HG02763 (cell line): ENCODE results near the gene XYLT1.
"Not testable (repeated sequence)": the region's sequence is repeated elsewhere in the genome, so short reads cannot be mapped to it uniquely, and the experiment has no call there.

Experiments
- ATAC-seq: cut with Tn5 transposase; IDR thresholded peaks from one replicate; pipeline ENCODE4 v1.9.1; 2021; ENCODE audit warnings: mild to moderate bottlenecking, moderate library complexity; ENCODE audit not compliant: unreplicated experiment

The XYLT1 gene

GRCh38 chr16:17316005-17316404 lies 154.8 kb downstream of the XYLT1 start:
- no peak for ATAC-seq

DNA sequence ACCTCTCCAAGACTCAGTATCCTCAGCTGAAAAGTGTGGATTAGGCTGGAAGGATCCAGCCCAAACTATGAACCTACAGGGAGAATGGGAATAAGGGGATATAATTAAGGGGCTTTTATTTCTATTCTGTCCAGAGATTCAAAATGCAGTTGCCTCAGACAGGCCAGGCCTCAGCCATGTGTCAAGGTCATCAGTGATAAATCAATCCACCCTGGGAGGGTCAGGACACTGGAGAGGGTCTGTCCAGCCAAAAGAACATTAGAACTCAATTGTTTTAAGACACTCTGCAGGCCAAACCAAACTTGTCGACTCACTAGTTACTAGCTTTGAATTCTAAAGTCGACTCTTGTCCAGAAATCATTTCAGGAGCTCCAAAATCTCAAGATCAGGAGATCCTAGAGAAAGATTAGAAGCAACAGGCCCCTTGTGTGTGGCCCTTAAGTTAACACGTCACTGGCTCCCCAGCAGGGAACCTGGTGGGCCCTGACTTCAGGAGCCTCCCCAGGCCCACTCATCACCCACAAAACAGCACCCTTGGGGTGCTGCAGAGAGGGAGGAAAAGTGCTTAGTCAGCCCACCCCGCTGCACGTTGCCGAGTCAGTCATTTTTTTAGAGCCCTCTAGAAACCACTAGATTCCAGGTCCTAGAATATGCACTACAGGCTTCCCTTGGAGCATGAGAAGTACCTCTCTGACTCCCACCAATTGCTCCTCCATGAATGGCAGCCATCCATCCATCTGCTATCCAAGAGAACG lies 156.8 kb downstream of the XYLT1 start:
- ATAC-seq = no peak

- no peak for ATAC-seq
Measured at GRCh38 chr16:17313085-17313611, 157.6 kb downstream of the XYLT1 start.

DNA sequence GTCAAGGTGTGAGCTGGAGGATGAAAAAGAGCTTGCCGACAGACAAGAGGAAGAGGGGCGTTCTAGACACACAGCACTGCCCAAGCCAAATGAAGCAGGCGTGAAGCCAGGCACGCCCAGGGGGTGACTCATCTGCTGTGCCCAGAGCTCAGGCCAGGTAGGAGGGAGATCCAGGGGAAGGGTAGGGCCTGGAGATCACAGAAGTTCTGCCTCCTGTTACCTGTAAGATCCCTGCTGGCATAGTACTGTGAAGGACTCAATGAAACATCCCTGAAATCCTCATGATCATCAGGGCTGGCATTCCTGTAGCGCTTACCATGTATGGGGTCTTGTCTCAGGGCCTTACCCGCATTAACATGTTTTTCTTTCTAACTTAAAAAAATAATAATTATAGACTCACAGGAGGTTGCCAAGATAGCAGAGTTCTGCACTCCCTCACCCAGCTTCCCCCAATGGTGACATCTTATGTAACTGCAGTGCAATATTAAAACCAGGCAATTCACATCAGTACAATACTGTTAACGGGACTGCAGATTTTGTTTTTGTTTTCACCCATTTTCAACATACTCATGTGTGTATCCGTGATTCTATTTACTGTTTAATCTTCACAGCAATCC lies 158.6 kb downstream of the XYLT1 start:
- no peak for ATAC-seq

- no peak for ATAC-seq
Measured at GRCh38 chr16:17311333-17312093, 159.2 kb downstream of the XYLT1 start.

DNA sequence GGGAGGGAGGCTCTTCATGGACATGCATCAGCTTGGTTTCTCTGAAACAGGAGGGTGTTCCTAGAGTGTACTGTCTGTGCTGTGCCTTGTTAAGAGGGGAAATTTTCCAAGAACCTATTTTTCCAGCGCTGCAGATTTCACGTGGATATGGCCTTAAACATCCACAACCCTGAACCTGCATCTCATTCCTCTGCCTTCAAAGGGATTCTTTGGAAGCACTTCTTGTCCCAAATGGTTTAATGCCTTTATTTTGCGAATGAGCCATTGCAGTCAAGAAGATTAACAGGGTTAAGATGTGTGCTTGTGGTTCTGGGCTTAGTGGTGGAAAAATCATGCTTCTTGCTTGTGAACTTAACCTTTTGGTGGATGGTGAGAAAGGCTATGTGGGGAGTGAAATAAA lies 161.2 kb downstream of the XYLT1 start:
- ATAC-seq = no peak

DNA sequence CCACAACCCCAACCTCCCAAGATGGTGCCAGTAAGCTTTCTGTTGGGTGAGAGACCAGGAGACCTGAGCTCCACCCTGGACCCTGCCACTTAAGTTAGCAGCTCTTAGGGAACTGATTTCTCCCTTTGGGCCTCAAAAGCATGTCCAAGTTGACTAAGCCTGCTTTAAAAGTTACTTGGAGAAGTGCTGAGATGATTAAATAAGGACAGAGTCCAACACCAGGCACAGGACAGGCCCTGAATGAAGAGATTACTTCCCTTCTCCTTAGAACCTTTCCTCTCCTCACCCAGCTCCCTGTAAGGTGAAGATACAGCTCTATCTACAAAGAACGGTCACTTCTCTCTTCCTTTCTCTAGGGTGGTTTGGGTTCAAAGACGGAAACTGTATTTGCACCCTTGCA lies 162.6 kb downstream of the XYLT1 start:
- ATAC-seq = no peak

- no peak for ATAC-seq
Measured at GRCh38 chr16:17307504-17307903, 163.3 kb downstream of the XYLT1 start.

DNA sequence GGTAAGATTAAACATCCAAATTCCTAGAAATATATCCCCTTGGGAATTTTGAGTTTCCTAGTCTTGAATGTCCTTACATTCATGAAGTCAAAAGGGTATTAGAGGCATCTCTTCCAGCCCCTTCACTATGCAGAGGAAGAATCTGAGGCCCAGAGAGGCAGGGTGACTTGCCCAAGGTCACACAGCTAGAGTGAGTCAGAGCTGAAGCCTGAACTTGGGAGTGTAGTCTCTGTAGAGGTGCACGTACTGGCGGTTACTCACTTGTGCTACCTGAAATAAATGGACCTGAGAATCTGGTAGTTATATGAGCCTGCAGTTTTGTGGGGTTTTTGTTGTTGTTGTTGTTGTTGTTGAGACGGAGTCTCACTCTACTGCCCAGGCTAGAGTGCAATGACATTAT lies 164.0 kb downstream of the XYLT1 start:
- no peak for ATAC-seq

DNA sequence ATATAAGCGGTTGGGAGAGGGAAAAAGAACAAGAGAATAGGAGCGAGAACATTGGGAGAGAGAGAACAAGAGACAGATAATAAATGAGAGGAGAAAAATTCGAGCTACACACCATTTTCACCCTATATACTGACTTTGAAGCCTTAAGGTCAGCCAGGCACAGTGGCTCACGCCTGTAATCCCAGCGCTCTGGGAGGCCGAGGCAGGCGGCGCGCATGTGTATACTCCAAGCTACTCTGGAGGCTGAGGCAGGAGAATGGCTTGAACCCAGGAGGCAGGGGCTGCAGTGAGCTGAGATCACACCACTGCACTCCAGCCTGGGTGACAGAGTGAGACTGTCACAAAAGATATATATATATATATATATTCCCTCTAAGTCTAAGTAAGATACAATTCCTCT lies 164.5 kb downstream of the XYLT1 start:
- ATAC-seq = not testable (repeated sequence)

DNA sequence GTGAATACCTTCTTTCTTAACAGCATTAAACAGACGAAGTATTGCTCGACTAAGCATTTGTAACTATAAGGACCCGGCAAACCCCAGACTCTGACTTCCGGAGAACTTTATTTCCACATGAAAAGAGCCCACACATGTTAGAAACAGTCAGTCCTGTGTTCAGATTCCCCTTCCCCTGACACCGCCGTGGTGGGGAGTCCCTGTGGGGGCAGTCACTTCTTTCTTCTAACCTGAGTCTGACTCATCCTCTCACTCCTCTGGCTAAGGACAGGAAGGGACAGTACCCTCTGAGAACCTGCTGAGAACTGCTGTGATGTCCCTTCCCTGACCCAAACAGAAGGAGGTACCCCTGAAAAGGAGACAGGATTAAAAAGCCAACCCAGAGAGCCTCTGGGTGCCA lies 165.1 kb downstream of the XYLT1 start:
- no peak for ATAC-seq

DNA sequence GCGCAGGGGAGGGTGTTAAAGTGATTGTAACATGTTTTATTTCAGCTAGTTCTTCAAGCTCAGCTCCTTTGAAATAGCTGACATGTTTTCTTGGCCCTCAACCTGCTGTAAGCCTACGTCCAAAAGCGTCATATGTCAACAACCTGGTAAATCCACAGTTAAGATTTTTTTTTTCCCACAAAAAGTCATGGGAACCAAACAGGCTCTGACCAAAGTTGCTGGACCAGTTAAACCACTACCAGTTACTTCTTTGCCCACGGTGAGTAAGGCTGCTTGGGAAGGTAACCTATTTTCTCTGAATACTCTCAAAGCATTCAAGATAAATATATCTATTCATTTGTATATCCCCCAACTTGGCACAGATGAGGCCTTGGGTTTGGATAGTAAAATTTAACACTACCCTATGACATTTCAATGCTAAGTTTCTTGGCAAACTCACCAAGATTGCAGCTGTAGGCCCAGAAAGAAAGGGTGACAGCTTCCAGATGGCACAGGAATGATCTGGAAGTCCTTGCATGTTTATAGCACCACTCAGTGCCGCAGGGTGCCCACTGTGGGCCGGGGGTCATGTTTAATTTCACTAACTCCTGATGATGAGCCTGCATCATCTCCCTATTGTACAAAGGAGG lies 166.2 kb downstream of the XYLT1 start:
- ATAC-seq = no peak

GRCh38 chr16:17304106-17304490 lies 166.7 kb downstream of the XYLT1 start:
- no peak for ATAC-seq

GRCh38 chr16:17303101-17303500 lies 167.7 kb downstream of the XYLT1 start:
- ATAC-seq = no peak

- ATAC-seq = no peak
Measured at GRCh38 chr16:17302620-17303019, 168.1 kb downstream of the XYLT1 start.

DNA sequence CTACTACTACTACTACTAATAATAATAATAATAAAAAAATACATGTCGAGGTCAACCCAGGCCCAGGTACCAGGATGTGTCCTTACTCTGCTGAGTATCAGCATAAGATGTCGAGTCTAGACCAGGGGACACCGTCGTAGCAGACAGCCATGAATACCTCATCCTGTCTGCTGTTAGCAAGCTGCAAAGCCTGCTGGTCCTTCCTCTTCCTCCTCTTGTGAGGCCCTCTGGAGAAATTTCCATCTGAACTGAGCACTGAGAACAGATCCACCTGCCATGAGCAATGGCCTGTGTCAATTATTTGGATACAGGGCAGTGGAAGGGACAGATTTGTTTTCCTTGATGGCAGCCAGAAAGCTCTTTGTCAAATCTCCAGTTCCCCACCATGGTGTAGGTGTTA lies 168.5 kb downstream of the XYLT1 start:
- no peak for ATAC-seq

DNA sequence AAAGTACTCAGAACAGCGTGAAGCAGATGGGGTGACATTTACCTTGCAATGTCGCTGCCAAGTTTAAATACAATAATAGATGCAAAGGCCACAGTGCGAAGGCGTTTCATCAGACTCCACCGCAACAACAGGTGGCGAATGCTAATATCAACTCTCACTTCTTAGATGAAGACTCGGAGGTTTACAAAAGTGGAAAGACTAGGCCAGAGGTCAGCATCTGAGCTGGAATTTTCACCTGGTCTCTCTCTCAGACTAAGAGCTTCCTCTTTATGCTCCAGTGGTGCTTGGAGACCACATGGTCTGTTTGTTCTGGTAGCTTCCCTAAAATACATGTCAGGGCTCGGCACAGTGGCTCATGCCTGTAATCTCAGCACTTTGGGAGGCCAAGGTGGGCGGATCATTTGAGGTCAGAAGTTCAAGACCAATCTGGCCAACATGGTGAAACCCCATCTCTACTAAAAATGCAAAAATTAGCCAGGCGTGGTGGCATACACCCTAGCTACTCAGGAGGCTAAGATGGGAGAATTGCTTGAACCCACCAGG lies 169.1 kb downstream of the XYLT1 start:
- peak; percentile 81 for ATAC-seq

GRCh38 chr16:17301184-17301583 lies 169.6 kb downstream of the XYLT1 start:
- no peak for ATAC-seq

GRCh38 chr16:17299790-17300189 lies 171.0 kb downstream of the XYLT1 start:
- ATAC-seq = no peak

- ATAC-seq = no peak
Measured at GRCh38 chr16:17298238-17298637, 172.5 kb downstream of the XYLT1 start.

GRCh38 chr16:17296431-17296830 lies 174.3 kb downstream of the XYLT1 start:
- no peak for ATAC-seq
